HEK293 (cell line): ENCODE data around the gene AKR7A2.

Experiments used
- CTCF ChIP-seq: fragments of 450-650 bp; formaldehyde crosslinking; IDR thresholded peaks from 2 replicates; pipeline ENCODE4 v1.5.1; 2016; ENCODE audit warnings: missing biosample characterization, missing genetic modification characterization
- HOXD13 ChIP-seq: sonication (generic); formaldehyde crosslinking; IDR thresholded peaks from 2 replicates; pipeline ENCODE4 v1.8.0; 2022; ENCODE audit warnings: missing genetic modification reagents, borderline replicate concordance
- PATZ1 ChIP-seq: fragments of 450-650 bp; formaldehyde crosslinking; IDR thresholded peaks from 2 replicates; pipeline ENCODE4 v1.5.1; 2016; ENCODE audit warnings: missing biosample characterization, missing genetic modification characterization
- YY1 ChIP-seq: fragments of 450-650 bp; formaldehyde crosslinking; IDR thresholded peaks from 2 replicates; pipeline ENCODE4 v1.5.1; 2018; ENCODE audit warnings: missing biosample characterization, missing genetic modification characterization
- ZBTB21 ChIP-seq: fragments of 450-650 bp; formaldehyde crosslinking; IDR thresholded peaks from 2 replicates; pipeline ENCODE4 v1.5.1; 2017; ENCODE audit warnings: missing biosample characterization, missing genetic modification characterization
- ZNF274 ChIP-seq, 2 experiments: fragments of 200-500 bp in 1 of 2; fragments of 450-650 bp in 1 of 2; sonication (Bioruptor generic) in 1 of 2; formaldehyde crosslinking in 1 of 2; IDR thresholded peaks; 2 replicates each; pipeline versions ENCODE4 v1.5.1 to v1.6.1; 2014 to 2016; ENCODE audit warnings: borderline replicate concordance in 1 of 2, inconsistent platforms in 1 of 2, low read length in 1 of 2, missing biosample characterization in 1 of 2, missing genetic modification characterization in 1 of 2
- ZNF473 ChIP-seq: fragments of 450-650 bp; formaldehyde crosslinking; IDR thresholded peaks from 2 replicates; pipeline ENCODE4 v1.5.1; 2017; ENCODE audit warnings: missing biosample characterization, missing genetic modification characterization
- ZNF510 ChIP-seq: fragments of 450-650 bp; formaldehyde crosslinking; IDR thresholded peaks from 2 replicates; pipeline ENCODE4 v1.5.1; 2018; ENCODE audit warnings: mild to moderate bottlenecking, missing genetic modification characterization, missing biosample characterization; ENCODE audit not compliant: insufficient replicate concordance
- ZNF654 ChIP-seq: fragments of 450-650 bp; formaldehyde crosslinking; IDR thresholded peaks from 2 replicates; pipeline ENCODE4 v1.5.1; 2016; ENCODE audit warnings: low read depth, missing biosample characterization, missing genetic modification characterization
- ZNF792 ChIP-seq: fragments of 450-650 bp; formaldehyde crosslinking; IDR thresholded peaks from 2 replicates; pipeline ENCODE4 v1.5.1; 2016; ENCODE audit warnings: missing biosample characterization, missing genetic modification characterization
- TF ChIP-seq, protein P1 (sequence below): fragments of 450-650 bp; formaldehyde crosslinking; IDR thresholded peaks from 2 replicates; pipeline ENCODE4 v1.5.1; 2016; ENCODE audit warnings: missing biosample characterization, missing genetic modification characterization

GRCh38 chr1:19284881-19285280 is 27.1 kb downstream of the AKR7A2 start:
- no peak for TF ChIP-seq ZNF510 (tag by site-specific recombination)
- TF ChIP-seq CTCF, result no peak
- TF ChIP-seq, protein P1, sequence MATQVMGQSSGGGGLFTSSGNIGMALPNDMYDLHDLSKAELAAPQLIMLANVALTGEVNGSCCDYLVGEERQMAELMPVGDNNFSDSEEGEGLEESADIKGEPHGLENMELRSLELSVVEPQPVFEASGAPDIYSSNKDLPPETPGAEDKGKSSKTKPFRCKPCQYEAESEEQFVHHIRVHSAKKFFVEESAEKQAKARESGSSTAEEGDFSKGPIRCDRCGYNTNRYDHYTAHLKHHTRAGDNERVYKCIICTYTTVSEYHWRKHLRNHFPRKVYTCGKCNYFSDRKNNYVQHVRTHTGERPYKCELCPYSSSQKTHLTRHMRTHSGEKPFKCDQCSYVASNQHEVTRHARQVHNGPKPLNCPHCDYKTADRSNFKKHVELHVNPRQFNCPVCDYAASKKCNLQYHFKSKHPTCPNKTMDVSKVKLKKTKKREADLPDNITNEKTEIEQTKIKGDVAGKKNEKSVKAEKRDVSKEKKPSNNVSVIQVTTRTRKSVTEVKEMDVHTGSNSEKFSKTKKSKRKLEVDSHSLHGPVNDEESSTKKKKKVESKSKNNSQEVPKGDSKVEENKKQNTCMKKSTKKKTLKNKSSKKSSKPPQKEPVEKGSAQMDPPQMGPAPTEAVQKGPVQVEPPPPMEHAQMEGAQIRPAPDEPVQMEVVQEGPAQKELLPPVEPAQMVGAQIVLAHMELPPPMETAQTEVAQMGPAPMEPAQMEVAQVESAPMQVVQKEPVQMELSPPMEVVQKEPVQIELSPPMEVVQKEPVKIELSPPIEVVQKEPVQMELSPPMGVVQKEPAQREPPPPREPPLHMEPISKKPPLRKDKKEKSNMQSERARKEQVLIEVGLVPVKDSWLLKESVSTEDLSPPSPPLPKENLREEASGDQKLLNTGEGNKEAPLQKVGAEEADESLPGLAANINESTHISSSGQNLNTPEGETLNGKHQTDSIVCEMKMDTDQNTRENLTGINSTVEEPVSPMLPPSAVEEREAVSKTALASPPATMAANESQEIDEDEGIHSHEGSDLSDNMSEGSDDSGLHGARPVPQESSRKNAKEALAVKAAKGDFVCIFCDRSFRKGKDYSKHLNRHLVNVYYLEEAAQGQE (tag by site-specific recombination), result no peak
- no peak for TF ChIP-seq PATZ1 (tag by site-specific recombination)
- TF ChIP-seq ZNF473 (tag by site-specific recombination), result no peak
- no peak for TF ChIP-seq ZBTB21 (tag by site-specific recombination)
- no peak for TF ChIP-seq ZNF274 (IDR thresholded peaks at IDR 0.05; ENCODE audit: low read length)
- TF ChIP-seq ZNF274 (tag by site-specific recombination; IDR thresholded peaks at IDR 0.05; ENCODE audit: borderline replicate concordance), result no peak
- no peak for TF ChIP-seq HOXD13 (CRISPR knock-in tag)
- no peak for TF ChIP-seq YY1 (tag by site-specific recombination)
- TF ChIP-seq ZNF792, result no peak
- TF ChIP-seq ZNF654 (tag by site-specific recombination), result no peak
